ENCODE results near the gene ABTB2.

Gene ABTB2

DNA sequence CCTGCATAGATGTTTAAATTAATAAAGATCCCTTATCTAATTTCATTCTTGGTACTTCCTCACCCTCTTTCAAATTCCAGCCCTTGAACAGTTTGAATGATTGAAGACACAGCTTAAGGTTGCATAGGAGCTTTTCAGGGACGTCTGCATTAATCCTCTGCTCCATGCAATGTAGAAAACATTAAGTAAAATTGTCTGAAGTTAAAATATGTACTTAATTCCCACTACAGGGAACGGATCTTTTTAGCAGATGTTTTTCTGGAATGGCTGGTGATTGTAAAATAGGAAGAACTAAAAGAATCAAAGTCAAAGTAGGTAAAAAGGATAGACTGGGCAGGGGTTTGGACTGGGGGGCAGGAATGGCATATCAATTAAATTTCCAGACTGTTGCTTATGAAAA, 58.9 kb downstream of the ABTB2 start:
- in situ Hi-C loops (cut with HindIII; ENCODE audit: low sequenced_read_pairs) = no loop called here

DNA sequence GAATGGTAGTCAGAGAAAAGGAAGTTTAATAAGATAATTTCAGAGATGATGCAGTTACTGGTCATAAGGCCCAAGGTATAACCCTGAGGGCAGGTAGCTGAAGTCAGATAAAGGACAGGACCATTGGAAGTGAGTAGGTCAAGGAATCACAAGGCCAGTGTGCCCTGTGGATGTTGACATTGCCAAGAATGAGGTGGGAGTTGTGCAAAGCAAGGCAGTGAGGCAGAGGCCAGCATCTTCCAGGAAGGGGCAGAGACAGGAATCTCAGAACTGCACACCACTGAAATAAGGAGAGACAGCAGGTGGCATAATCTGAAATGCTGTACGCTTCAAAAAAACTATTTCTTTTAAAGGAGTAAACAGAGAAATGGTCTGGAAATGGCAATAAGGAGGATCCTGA, 61.4 kb downstream of the ABTB2 start:
- in situ Hi-C loops (cut with HindIII; ENCODE audit: low sequenced_read_pairs) = no loop called here

GRCh38 chr11:34292546-34292945, 65.3 kb downstream of the ABTB2 start:
- in situ Hi-C loops (cut with HindIII; ENCODE audit: low sequenced_read_pairs) = no loop called here

DNA sequence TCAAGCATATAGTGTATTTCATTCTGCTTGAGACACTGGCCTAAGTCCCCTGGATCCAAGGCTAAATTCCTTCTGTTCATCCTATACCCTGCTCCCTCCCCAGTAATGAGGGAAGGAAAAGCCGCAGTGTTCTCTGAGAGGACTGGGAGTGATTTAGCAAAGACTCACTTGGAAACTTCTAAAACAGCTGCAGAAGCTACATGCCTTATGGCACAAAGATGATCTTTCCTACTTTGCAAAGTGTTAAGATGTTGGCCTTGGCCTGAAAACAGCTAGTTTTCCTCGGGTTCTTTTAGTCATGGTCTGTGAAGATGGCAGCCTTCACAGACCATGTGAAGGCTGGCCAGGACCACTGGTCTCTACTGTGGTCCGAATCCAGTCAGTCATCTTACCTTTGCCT, 65.7 kb downstream of the ABTB2 start:
- in situ Hi-C loops (cut with HindIII; ENCODE audit: low sequenced_read_pairs) = no loop called here

DNA sequence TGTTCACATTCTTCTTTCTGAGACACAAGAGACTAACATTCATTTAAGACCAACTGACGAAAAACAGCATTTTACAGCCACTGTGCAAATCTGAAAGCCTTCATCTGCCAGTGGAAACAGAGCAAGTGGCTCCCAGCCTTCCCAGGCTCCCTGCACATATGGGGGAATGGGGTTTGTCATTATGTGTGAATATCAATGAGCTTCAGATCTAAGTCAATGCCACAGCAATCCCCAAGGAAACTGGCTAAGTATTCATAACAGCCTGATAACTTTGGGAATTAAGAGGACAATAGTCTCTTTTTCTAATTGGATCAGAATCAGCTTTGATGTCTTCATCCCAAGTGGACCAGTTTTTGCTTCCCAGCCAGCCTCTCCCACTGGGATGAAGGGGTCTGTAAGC, 66.9 kb downstream of the ABTB2 start:
- in situ Hi-C loops (cut with HindIII; ENCODE audit: low sequenced_read_pairs) = no loop called here

GRCh38 chr11:34288492-34288891, 69.3 kb downstream of the ABTB2 start:
- in situ Hi-C loops (cut with HindIII; ENCODE audit: low sequenced_read_pairs) = loop anchor here (5.0 kb wide), 1 partner anchor 106 kb away; no protein-coding TSS in a partner anchor

- in situ Hi-C loops (cut with HindIII; ENCODE audit: low sequenced_read_pairs) = loop anchor here (5.0 kb wide), 1 partner anchor 103 kb away; no protein-coding TSS in a partner anchor
These were observed 72.9 kb downstream of the ABTB2 start for GRCh38 chr11:34284811-34285481.

DNA sequence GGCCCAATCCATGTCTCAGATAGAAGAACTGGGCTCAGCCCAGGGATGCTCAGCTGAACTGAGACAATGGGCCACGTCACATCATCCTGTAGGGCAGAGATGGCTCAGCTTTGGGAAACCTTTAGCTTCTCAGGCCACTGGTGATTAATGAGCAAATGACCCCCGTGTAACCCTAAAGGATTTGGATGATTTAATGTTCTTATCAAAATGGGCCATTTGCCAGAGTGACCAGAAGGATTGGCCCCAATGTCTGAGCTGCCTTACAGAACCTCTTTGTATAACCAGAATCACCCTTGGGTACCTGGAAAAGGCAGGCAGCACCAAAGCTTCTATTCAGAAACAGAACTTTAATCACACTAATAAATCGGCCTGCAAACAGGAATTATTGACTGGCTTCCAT, 73.7 kb downstream of the ABTB2 start:
- in situ Hi-C loops (cut with HindIII; ENCODE audit: low sequenced_read_pairs) = no loop called here

DNA sequence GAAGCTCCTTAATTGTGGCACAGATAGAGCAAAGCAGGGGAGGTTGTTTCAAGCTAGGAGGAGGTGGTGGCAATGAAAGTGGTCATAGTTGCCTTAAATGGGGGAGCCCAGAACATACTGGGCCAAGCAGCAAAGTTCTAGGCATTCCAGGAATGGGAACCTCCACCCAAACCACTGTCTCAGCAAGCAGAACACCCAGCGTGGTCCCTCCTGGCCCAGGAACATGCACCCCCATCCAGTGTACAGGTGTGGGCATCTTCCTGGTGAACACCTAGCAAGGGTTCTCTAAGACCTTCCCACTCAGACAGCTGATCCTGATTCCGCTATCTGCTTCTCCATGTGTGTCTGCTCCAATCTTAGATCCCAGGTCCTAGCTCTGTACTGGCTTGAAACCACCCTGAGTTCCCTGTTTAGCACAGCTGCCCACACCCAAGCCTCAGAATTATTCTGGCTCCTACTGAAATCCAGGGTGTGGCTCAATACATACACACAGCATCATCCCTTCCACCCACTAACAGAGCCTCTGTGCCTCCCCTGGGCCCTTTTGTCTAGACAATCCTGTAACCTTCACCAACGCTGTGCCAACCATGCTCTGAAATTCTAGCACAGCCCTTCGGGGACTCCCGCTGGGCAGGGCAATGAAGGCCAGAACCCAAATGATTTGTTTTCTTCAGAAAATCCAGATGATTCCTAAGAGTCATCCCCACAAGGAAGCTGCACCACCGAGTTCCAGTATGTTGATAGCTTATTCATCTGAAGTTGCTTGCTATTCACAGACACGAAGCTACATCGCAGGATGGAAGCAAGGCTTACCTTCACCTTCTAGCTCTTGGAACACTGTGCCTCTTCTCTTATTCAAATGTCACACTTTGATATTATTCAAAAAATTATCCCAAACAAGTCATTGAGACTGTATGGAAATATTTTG, 76.6 kb downstream of the ABTB2 start:
- in situ Hi-C loops (cut with HindIII; ENCODE audit: low sequenced_read_pairs) = no loop called here

GRCh38 chr11:34278693-34279297, 79.0 kb downstream of the ABTB2 start:
- in situ Hi-C loops (cut with HindIII; ENCODE audit: low sequenced_read_pairs) = no loop called here

- in situ Hi-C loops (cut with HindIII; ENCODE audit: low sequenced_read_pairs) = no loop called here
These were observed 79.6 kb downstream of the ABTB2 start for GRCh38 chr11:34278175-34278574.

GRCh38 chr11:34277171-34277570, 80.6 kb downstream of the ABTB2 start:
- in situ Hi-C loops (cut with HindIII; ENCODE audit: low sequenced_read_pairs) = no loop called here

DNA sequence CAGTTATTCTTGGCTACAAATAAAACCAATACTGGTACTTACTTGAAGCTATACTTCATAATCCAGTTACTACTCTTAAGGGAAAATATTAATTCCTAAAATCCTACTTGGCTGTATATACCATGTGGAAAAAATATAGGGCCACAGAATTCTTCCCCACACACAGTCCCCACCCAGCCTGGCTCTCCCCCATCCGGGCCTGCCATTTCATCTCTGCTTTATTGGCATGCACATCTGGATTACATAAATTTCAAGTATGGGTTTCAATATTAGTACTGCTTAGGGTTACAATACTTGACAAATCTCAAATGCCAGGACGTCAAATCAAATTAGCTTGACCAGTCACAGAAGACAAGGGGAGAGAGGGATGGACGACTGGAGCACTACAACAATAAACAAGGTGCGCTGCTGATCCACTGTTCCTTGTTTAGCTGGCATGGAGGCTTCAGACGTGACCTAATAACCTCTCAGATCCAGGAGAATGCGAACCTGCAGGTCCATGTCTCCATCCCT, 81.4 kb downstream of the ABTB2 start:
- in situ Hi-C loops (cut with HindIII; ENCODE audit: low sequenced_read_pairs) = no loop called here

GRCh38 chr11:34275486-34275885, 82.3 kb downstream of the ABTB2 start:
- in situ Hi-C loops (cut with HindIII; ENCODE audit: low sequenced_read_pairs) = no loop called here

- in situ Hi-C loops (cut with HindIII; ENCODE audit: low sequenced_read_pairs) = no loop called here
These were observed 83.0 kb downstream of the ABTB2 start for GRCh38 chr11:34274712-34275398.

DNA sequence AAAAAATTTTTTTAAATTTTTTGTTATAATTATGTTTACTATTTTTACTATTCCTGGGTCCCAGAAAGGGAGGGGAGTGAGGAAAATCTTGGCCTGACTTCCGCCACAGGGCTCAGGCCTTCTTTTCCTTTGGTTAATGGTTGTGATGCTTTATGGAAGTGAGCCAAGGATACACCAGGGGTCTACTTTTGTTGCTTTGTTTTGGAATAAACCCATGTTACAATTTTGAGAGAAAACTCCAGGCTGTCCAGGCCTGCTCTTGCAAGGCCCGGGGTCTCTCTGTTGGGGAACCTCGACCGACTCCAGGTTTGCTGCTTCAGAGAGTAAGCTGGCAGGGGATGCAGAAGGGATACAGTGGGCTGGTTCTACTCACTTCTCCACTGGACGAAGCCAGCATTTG, 84.7 kb downstream of the ABTB2 start:
- in situ Hi-C loops (cut with HindIII; ENCODE audit: low sequenced_read_pairs) = no loop called here

DNA sequence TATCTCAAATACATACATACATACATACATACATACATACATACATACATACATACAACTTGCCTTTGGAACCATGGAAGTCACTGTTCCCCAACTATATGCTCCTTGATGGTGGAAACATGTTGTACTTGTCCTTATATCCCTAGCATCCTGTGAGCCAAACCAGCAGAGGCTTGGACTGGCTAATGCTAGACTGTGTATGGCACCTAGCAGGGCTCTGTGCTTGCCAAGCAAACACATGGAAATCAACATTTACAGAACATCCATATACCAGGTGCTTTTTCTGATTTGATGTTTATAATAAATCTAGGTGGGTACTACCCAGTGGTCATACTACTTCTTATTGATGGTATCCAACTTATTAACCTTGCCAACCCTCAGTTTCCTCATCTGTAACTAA, 86.1 kb downstream of the ABTB2 start:
- in situ Hi-C loops (cut with HindIII; ENCODE audit: low sequenced_read_pairs) = no loop called here

DNA sequence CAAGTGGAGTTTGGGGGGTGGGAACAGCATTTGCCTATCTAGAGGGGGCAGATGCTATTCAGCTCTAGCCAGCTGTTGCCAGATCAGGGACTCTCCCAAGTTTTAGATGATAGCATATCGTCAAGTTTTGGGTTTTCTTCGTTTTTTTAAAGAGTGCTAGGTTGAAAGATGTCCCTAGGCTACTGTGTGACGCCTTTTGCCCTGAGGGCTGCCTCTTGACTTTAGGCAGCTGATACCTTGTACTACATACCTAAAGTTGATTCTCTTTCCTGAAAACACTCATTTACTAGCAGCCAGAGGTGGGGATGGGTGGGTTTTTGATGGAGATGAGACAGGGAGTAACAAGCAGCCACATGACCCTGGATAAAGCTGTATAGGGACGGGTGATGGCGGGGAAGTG, 87.1 kb downstream of the ABTB2 start:
- in situ Hi-C loops (cut with HindIII; ENCODE audit: low sequenced_read_pairs) = no loop called here

- in situ Hi-C loops (cut with HindIII; ENCODE audit: low sequenced_read_pairs) = no loop called here
These were observed 88.0 kb downstream of the ABTB2 start for GRCh38 chr11:34269694-34270245.

GRCh38 chr11:34268906-34269430, 88.8 kb downstream of the ABTB2 start:
- in situ Hi-C loops (cut with HindIII; ENCODE audit: low sequenced_read_pairs) = no loop called here

Data from endothelial cell of hepatic sinusoid (primary cell).